Caki2 (cell line): Measurements from ENCODE around the gene TM9SF3. TPM values are rescaled to one million over a fixed set of nuclear protein-coding genes. Genes with fewer than 3 reads are reported as not detected.

ENCODE experiments used
- DNase-seq: peaks from one replicate; pipeline ENCODE4 v3.0.0-alpha.2; 2015; ENCODE audit warnings: low read depth
- in situ Hi-C: cut with HindIII; loops from 2 replicates; pipeline ENCODE4 v1.10.0; 2016; ENCODE audit warnings: low sequenced_read_pairs, low pct_unique_long_range_greater_than_20kb, mixed read lengths
- total RNA-seq: library from RNA; depleted of rRNA; stranded (reverse); fragments of >200 nt; shearing (Covaris generic); gene quantifications from 2 replicates; pipeline ENCODE4 v1.2.3, GENCODE V29; 2014; ENCODE audit warnings: low replicate concordance

Gene TM9SF3
- total RNA-seq, 1 experiment from 2014 or later = 32.8 TPM

GRCh38 chr10:96608262-96608661, 21.4 kb upstream of the TM9SF3 start:
- in situ Hi-C loops = no loop called here
- no peak for DNase-seq

- no peak for DNase-seq
- in situ Hi-C loops = no loop called here
These were observed 20.1 kb upstream of the TM9SF3 start for GRCh38 chr10:96606946-96607345.

- in situ Hi-C loops = no loop called here
- DNase-seq = no peak
These were observed 19.4 kb upstream of the TM9SF3 start for GRCh38 chr10:96606216-96606615.

GRCh38 chr10:96600337-96600736, 13.5 kb upstream of the TM9SF3 start:
- DNase-seq = no peak
- in situ Hi-C loops = no loop called here

- in situ Hi-C loops = no loop called here
- DNase-seq = no peak
These were observed 12.0 kb upstream of the TM9SF3 start for GRCh38 chr10:96598846-96599245.

- DNase-seq = no peak
- in situ Hi-C loops = no loop called here
These were observed 9.9 kb upstream of the TM9SF3 start for GRCh38 chr10:96596422-96597407.

GRCh38 chr10:96595741-96596140, 8.9 kb upstream of the TM9SF3 start:
- no peak for DNase-seq
- in situ Hi-C loops = no loop called here

GRCh38 chr10:96591946-96592345, 5.1 kb upstream of the TM9SF3 start:
- in situ Hi-C loops = no loop called here
- DNase-seq = no peak

- in situ Hi-C loops = no loop called here
- DNase-seq = peak; percentile 44
These were observed 2.0 kb upstream of the TM9SF3 start for GRCh38 chr10:96588616-96589419.

GRCh38 chr10:96588060-96588554, 1.3 kb upstream of the TM9SF3 start:
- peak; percentile 36 for DNase-seq
- in situ Hi-C loops = no loop called here

GRCh38 chr10:96587264-96588059, 650 bp upstream of the TM9SF3 start:
- DNase-seq = no peak
- in situ Hi-C loops = no loop called here

GRCh38 chr10:96585736-96586418, 935 bp downstream of the TM9SF3 start:
- in situ Hi-C loops = no loop called here
- peak; percentile 19 for DNase-seq

GRCh38 chr10:96584474-96584873, 2.3 kb downstream of the TM9SF3 start:
- in situ Hi-C loops = no loop called here
- no peak for DNase-seq

GRCh38 chr10:96584035-96584434, 2.8 kb downstream of the TM9SF3 start:
- in situ Hi-C loops = no loop called here
- no peak for DNase-seq

- DNase-seq = no peak
- in situ Hi-C loops = no loop called here
These were observed 7.7 kb downstream of the TM9SF3 start for GRCh38 chr10:96579133-96579532.

GRCh38 chr10:96578633-96579032, 8.2 kb downstream of the TM9SF3 start:
- DNase-seq = no peak
- in situ Hi-C loops = no loop called here

GRCh38 chr10:96578022-96578421, 8.8 kb downstream of the TM9SF3 start:
- in situ Hi-C loops = no loop called here
- no peak for DNase-seq

- no peak for DNase-seq
- in situ Hi-C loops = no loop called here
These were observed 9.7 kb downstream of the TM9SF3 start for GRCh38 chr10:96577069-96577468.
